H1 (cell line): ENCODE results near the gene CTCF. TPM values are rescaled to one million over a fixed set of nuclear protein-coding genes. Genes with fewer than 3 reads are reported as not detected.

Source experiments
- CTCF ChIA-PET: fragments of 300-600 bp; sonication (Branson Sonifier 250); formaldehyde crosslinking; loops from one replicate; lab custom pipeline; 2021; ENCODE audit not compliant: partially characterized antibody; lab: Charles Lee
- POLR2A ChIA-PET: fragments of 300-600 bp; sonication (Branson Sonifier 250); formaldehyde crosslinking; loops from one replicate; lab custom pipeline; 2021; ENCODE audit warnings: inconsistent platforms; ENCODE audit not compliant: partially characterized antibody; lab: Charles Lee
- DNase-seq, 2 experiments: peaks; one replicate each; pipeline versions ENCODE4 v3.0.0 to v3.0.0-alpha.2; 2010 to 2022; ENCODE audit warnings: low spot score in 2 of 2, low read depth in 1 of 2, mixed read lengths in 1 of 2
- FAIRE-seq: peaks from 2 replicates; lab custom pipeline; 2011; peaks lifted over from hg19 to GRCh38; lab: Jason Lieb, UNC
- H2AFZ ChIP-seq: 2 replicates; pipeline ENCODE4 v1.8.1; 2012; ENCODE audit warnings: low read length, inconsistent platforms
- H2AK5ac ChIP-seq: 2 replicates; pipeline ENCODE4 v1.6.1; 2013; ENCODE audit warnings: low read depth, low read length
- H2BK120ac ChIP-seq: replicated peaks from 2 replicates; pipeline ENCODE3; 2013; ENCODE audit warnings: low read depth, low read length, inconsistent platforms
- H2BK12ac ChIP-seq: 2 replicates; pipeline ENCODE4 v1.6.1; 2013; ENCODE audit warnings: low read depth, low read length
- H2BK15ac ChIP-seq: 2 replicates; pipeline ENCODE4 v1.6.1; 2013; ENCODE audit warnings: low read length
- H2BK20ac ChIP-seq: 2 replicates; pipeline ENCODE4 v1.6.1; 2013; ENCODE audit warnings: low read length
- H2BK5ac ChIP-seq: 2 replicates; pipeline ENCODE4 v1.6.1; 2013; ENCODE audit warnings: low read depth, low read length
- H3K14ac ChIP-seq: 2 replicates; pipeline ENCODE4 v1.6.1; 2013; ENCODE audit warnings: inconsistent platforms; ENCODE audit not compliant: insufficient read length
- H3K18ac ChIP-seq: 2 replicates; pipeline ENCODE4 v1.6.1; 2013; ENCODE audit warnings: low read length; ENCODE audit errors: extremely low read depth
- H3K23ac ChIP-seq: 2 replicates; pipeline ENCODE4 v1.6.1; 2013; ENCODE audit warnings: inconsistent platforms; ENCODE audit not compliant: insufficient read length
- H3K23me2 ChIP-seq: 2 replicates; pipeline ENCODE4 v1.6.1; 2013; ENCODE audit warnings: low read depth, low read length
- H3K27ac ChIP-seq: 2 replicates; pipeline ENCODE4 v1.6.1; 2011; ENCODE audit warnings: low read depth, low read length, inconsistent platforms
- H3K27me3 ChIP-seq, 4 experiments: replicated peaks in 1 of 4; 1 replicate in 1 of 4; 2 replicates in 3 of 4; pipeline versions ENCODE4 v1.6.1 to v1.8.1; 2011 to 2013; ENCODE audit warnings: low read length in 3 of 4, mild to moderate bottlenecking in 3 of 4, inconsistent platforms in 2 of 4, mixed read lengths in 2 of 4, moderate library complexity in 1 of 4; ENCODE audit not compliant: control insufficient read depth in 3 of 4, insufficient read depth in 3 of 4; ENCODE audit errors: extremely low read depth in 1 of 4
- H3K36me3 ChIP-seq, 4 experiments: 2 replicates each; pipeline versions ENCODE4 v1.6.1 to v1.8.1; 2011 to 2013; ENCODE audit warnings: mild to moderate bottlenecking in 4 of 4, low read length in 3 of 4, moderate library complexity in 2 of 4, control low read depth in 1 of 4, inconsistent platforms in 1 of 4; ENCODE audit not compliant: insufficient read depth in 4 of 4, control insufficient read depth in 2 of 4
- H3K4ac ChIP-seq: replicated peaks from 2 replicates; pipeline ENCODE3; 2013; ENCODE audit warnings: low read length, low read depth, mixed read lengths, inconsistent platforms; ENCODE audit not compliant: insufficient read length
- H3K4me1 ChIP-seq, 4 experiments: replicated peaks in 1 of 4; 1 replicate in 1 of 4; 2 replicates in 3 of 4; pipeline versions ENCODE4 v1.6.1 to v1.8.1; 2011 to 2013; ENCODE audit warnings: low read length in 3 of 4, inconsistent platforms in 2 of 4, mixed read lengths in 1 of 4; ENCODE audit not compliant: insufficient read depth in 4 of 4, control insufficient read depth in 3 of 4
- H3K4me2 ChIP-seq, 2 experiments: 2 replicates each; pipeline versions ENCODE4 v1.6.1 to v1.8.1; 2011 to 2013; ENCODE audit warnings: low read depth in 2 of 2, low read length in 2 of 2, control low read depth in 1 of 2, inconsistent platforms in 1 of 2, mild to moderate bottlenecking in 1 of 2; ENCODE audit not compliant: insufficient read depth in 1 of 2
- H3K4me3 ChIP-seq, 4 experiments: fragments of 200-600, 300-600 bp in 1 of 4; sonication (generic), shearing (Covaris generic), sonication (Bioruptor Twin) in 1 of 4; 2 replicates each; pipeline versions ENCODE4 v1.5.1 to v1.8.1; 2011 to 2016; ENCODE audit warnings: low read length in 4 of 4, low read depth in 3 of 4, control low read depth in 2 of 4, inconsistent platforms in 2 of 4, mild to moderate bottlenecking in 2 of 4, mixed read lengths in 1 of 4, moderate library complexity in 1 of 4; ENCODE audit not compliant: insufficient read depth in 2 of 4; ENCODE audit errors: extremely low read depth in 1 of 4
- H3K56ac ChIP-seq: replicated peaks from 2 replicates; pipeline ENCODE3; 2013; ENCODE audit warnings: low read depth, mild to moderate bottlenecking, mixed read lengths, low read length, inconsistent platforms; ENCODE audit not compliant: insufficient read length
- H3K79me1 ChIP-seq: 2 replicates; pipeline ENCODE4 v1.6.1; 2013; ENCODE audit warnings: low read depth, low read length, control low read depth
- H3K79me2 ChIP-seq, 2 experiments: 2 replicates each; pipeline versions ENCODE4 v1.6.1 to v1.8.1; 2012 to 2013; ENCODE audit warnings: low read length in 2 of 2, mild to moderate bottlenecking in 2 of 2, inconsistent platforms in 1 of 2; ENCODE audit not compliant: insufficient read depth in 2 of 2, control insufficient read depth in 1 of 2
- H3K9ac ChIP-seq, 4 experiments: replicated peaks in 1 of 4; 1 replicate in 1 of 4; 2 replicates in 3 of 4; pipeline versions ENCODE4 v1.6.1 to v1.8.1; 2011 to 2013; ENCODE audit warnings: low read depth in 3 of 4, low read length in 3 of 4, control low read depth in 2 of 4, mild to moderate bottlenecking in 2 of 4, moderate library complexity in 2 of 4, inconsistent platforms in 1 of 4; ENCODE audit errors: extremely low read depth in 1 of 4
- H3K9me3 ChIP-seq, 2 experiments: 2 replicates each; pipeline versions ENCODE4 v1.6.1 to v1.8.1; 2012 to 2013; ENCODE audit warnings: mild to moderate bottlenecking in 2 of 2, moderate library complexity in 2 of 2, control low read depth in 1 of 2, inconsistent platforms in 1 of 2, low read depth in 1 of 2, low read length in 1 of 2, mixed read lengths in 1 of 2; ENCODE audit not compliant: insufficient read depth in 2 of 2
- H4K20me1 ChIP-seq, 2 experiments: replicated peaks in 1 of 2; 2 replicates each; pipeline versions ENCODE3 to v1.8.1; 2011 to 2013; ENCODE audit warnings: inconsistent platforms in 2 of 2, low read length in 2 of 2, mild to moderate bottlenecking in 1 of 2; ENCODE audit not compliant: insufficient read depth in 2 of 2, control insufficient read depth in 1 of 2
- H4K5ac ChIP-seq: 2 replicates; pipeline ENCODE4 v1.6.1; 2013; ENCODE audit warnings: low read length, low read depth, mixed read lengths, inconsistent platforms; ENCODE audit not compliant: insufficient read length
- H4K8ac ChIP-seq: 2 replicates; pipeline ENCODE4 v1.8.0; 2013; ENCODE audit warnings: mild to moderate bottlenecking, moderate library complexity, low read length, inconsistent platforms; ENCODE audit not compliant: insufficient read depth; ENCODE audit errors: extremely low read depth
- H4K91ac ChIP-seq: replicated peaks from 2 replicates; pipeline ENCODE3; 2013; ENCODE audit warnings: low read length, mixed read lengths, inconsistent platforms; ENCODE audit not compliant: insufficient read length
- BRCA1 ChIP-seq: IDR thresholded peaks from 2 replicates; pipeline ENCODE4 v1.6.1; 2012; ENCODE audit warnings: low read depth, low read length, improper control_type of control experiment
- CEBPB ChIP-seq: IDR thresholded peaks from 2 replicates; pipeline ENCODE4 v1.6.1; 2012; ENCODE audit warnings: low read depth, low read length
- HDAC6 ChIP-seq: IDR thresholded peaks from one replicate; pipeline ENCODE4 v1.7.1; 2012; ENCODE audit warnings: low read depth, mild to moderate bottlenecking, inconsistent platforms, low read length, moderate library complexity
- KDM4A ChIP-seq: IDR thresholded peaks from one replicate; pipeline ENCODE4 v1.7.1; 2012; ENCODE audit warnings: low read depth, mild to moderate bottlenecking, moderate library complexity, low read length, inconsistent platforms; ENCODE audit not compliant: severe bottlenecking
- KDM5A ChIP-seq: fragments of 200-600 bp; IDR thresholded peaks from 2 replicates; pipeline ENCODE4 v1.7.1; 2012; ENCODE audit warnings: mild to moderate bottlenecking, low read length, inconsistent platforms, mixed read lengths
- MAFK ChIP-seq: IDR thresholded peaks from 2 replicates; pipeline ENCODE4 v1.6.1; 2012; ENCODE audit warnings: low read depth, mild to moderate bottlenecking, improper control_type of control experiment, low read length
- MAX ChIP-seq: IDR thresholded peaks from 2 replicates; pipeline ENCODE4 v1.6.1; 2012; ENCODE audit warnings: inconsistent platforms
- NRF1 ChIP-seq: IDR thresholded peaks from 2 replicates; pipeline ENCODE4 v1.6.1; 2011; ENCODE audit warnings: mild to moderate bottlenecking, low read depth, low read length, improper control_type of control experiment
- POLR2A ChIP-seq, 2 experiments: IDR thresholded peaks; 1 replicate in 1 of 2; 2 replicates in 1 of 2; pipeline ENCODE4 v1.6.1; 2011; ENCODE audit warnings: low read depth in 2 of 2, low read length in 2 of 2, mild to moderate bottlenecking in 2 of 2; ENCODE audit errors: control extremely low read depth in 1 of 2
- POU5F1 ChIP-seq: IDR thresholded peaks from 2 replicates; pipeline ENCODE4 v1.6.1; 2011; ENCODE audit warnings: low read depth, mild to moderate bottlenecking, low read length, moderate library complexity
- SP4 ChIP-seq: IDR thresholded peaks from 2 replicates; pipeline ENCODE4 v1.6.1; 2012; ENCODE audit warnings: low read length, inconsistent platforms
- WGBS, 2 experiments: shearing (Covaris generic) in 1 of 2; methylation state at CpG; one replicate each; pipeline versions ENCODE4 v1.1.6 to v1.1.7; 2013 to 2015; ENCODE audit warnings: low lambda C conversion rate in 2 of 2, mixed read lengths in 2 of 2, inconsistent platforms in 1 of 2, low coverage in 1 of 2, missing lambda C conversion rate in 1 of 2; ENCODE audit not compliant: insufficient replicate concordance in 2 of 2, insufficient coverage in 1 of 2, insufficient read length in 1 of 2; ENCODE audit errors: extremely low coverage in 1 of 2, missing lambda C conversion rate in 1 of 2; 5-methylcytosine and 5-hydroxymethylcytosine counted together
- polyA plus RNA-seq, 7 experiments: library from polyadenylated mRNA; depleted of rRNA in 3 of 7; stranded (reverse) in 5 of 7; unstranded in 2 of 7; fragments of >200 nt in 5 of 7; fragments of 200-250 nt in 2 of 7; gene quantifications; 1 replicate in 5 of 7; 2 replicates in 1 of 7; 4 replicates in 1 of 7; pipeline versions ENCODE4 v1.2.1 to v1.2.3, GENCODE V29; 2011 to 2013; ENCODE audit warnings: missing spikeins in 2 of 7, mixed read lengths in 2 of 7
- total RNA-seq: library from RNA; stranded (reverse); fragmentation: NEBNext Ultra II Directional; extraction: Animal tissue kit (Norgen Biotek cat#: 25700); gene quantifications from 2 replicates; pipeline ENCODE4 v1.2.1, GENCODE V29; 2021

Gene CTCF
- total and polyA plus RNA-seq, 2 of the 8 experiments (the other 6 are each of a cell fraction or from before 2014, with no cell fraction given): 32.4 to 66.0 TPM

DNA sequence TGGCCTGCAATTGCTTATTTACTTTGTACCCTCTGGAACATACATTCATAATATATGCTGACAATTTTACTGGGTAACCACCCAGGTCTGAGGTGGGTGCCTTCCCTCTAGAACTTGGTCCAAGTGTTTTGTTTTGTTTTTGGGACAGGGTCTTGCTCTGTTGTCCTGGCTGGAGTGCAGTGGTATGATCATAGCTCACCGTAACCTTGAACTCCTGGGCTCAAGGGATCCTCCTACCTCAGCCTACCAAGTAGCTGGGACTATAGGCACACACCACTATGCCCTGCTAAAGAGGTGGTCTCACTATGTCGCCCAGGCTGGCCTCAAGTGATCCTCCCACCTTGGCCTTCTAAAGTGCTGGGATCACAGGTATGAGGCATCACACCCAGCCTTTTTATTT, 11.2 kb upstream of the CTCF start:
- Histone ChIP-seq H3K9ac (no peak overlapping the region), H3K4me1 (peaks cover 0 to 4% (median 2%) of the 10 kb centered on the region in 4 experiments; a peak in 3 of 7 replicates), H3K23me2 (no peaks in the 10 kb centered on the region), H3K56ac (no peak overlapping the region), H2BK5ac (no peak overlapping the region), H2AK5ac (no peak overlapping the region), H2BK20ac (no peak overlapping the region), H2AFZ (no peak overlapping the region), H3K18ac (no peak overlapping the region), H3K27ac (no peak overlapping the region), H4K91ac (no peak overlapping the region), H3K9me3 (no peaks in the 10 kb centered on the region), H3K79me2 (peaks cover 0 to 3% of the 10 kb centered on the region in 2 experiments; a peak in 1 of 4 replicates), H3K79me1 (peaks cover 2% of the 10 kb centered on the region; the same call in 1 of the 2 replicates), H2BK120ac (no peak overlapping the region), H2BK15ac (no peak overlapping the region), H3K4me2 (no peak overlapping the region), H3K23ac (no peak overlapping the region), H3K27me3 (no peaks in the 10 kb centered on the region), H3K4ac (no peak overlapping the region), H3K4me3 (no peak overlapping the region), H2BK12ac (no peak overlapping the region), H3K14ac (no peak overlapping the region), H4K20me1 (peaks cover 2 to 10% of the 10 kb centered on the region in 2 experiments), H4K8ac (no peak overlapping the region), H3K36me3 (peaks cover 0 to 7% (median 0%) of the 10 kb centered on the region in 4 experiments; a peak in 1 of 8 replicates), H4K5ac (no peak overlapping the region)
- 92% methylated on average over 2 of the region's 2 CpGs; no CpG with 5 or more reads in 1 of the 2 experiments for WGBS, 2 experiments
- POLR2A ChIA-PET: interaction anchor here (1.1 to 11.9 kb wide), 4 partner anchors 9 to 50 kb away, joined by 3 to 105 read pairs (median 4); partner anchors contain the start of gene CTCF
- FAIRE-seq: no peak
- CTCF ChIA-PET: interaction anchor here (0.6 to 10.6 kb wide), 8 partner anchors 10 to 112 kb away, joined by 3 to 108 read pairs (median 4); partner anchors contain the start of genes CARMIL2 and CTCF
- DNase-seq: no peak
- TF ChIP-seq MAFK (no peak), BRCA1 (no peak), SP4 (no peak), KDM4A (no peak), MAX (no peak), CEBPB (no peak), HDAC6 (no peak), KDM5A (no peak), NRF1 (no peak), POLR2A (IDR thresholded peaks at IDR 0.05; ENCODE audit: control extremely low read depth in 1 of 2, low read depth in 2 of 2, low read length in 2 of 2) (no peak), POU5F1 (no peak)
